ENCODE results near the gene CDH2. TPM values are rescaled to one million over a fixed set of nuclear protein-coding genes. Genes with fewer than 3 reads are reported as not detected.

CDH2 gene
- total RNA-seq, 1 donor from 2014 or later = 3.7 TPM

DNA sequence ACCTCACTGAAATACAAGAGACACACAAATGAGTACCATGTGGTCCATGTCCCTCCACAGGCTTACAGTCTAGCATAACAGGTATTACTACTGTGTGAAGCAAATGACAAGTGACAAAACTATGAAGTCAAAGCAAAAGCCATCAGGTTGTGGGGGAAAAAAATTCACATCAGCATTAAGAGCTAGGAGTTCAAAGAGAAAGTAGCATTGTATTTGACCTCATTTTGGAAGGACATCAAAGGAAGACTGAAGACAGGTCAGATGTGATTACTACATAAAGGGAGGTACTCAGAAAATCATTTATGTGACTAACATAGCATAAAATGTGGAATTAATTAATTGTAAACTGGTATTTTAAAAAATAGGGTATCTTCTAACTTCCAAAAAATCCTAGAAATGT lies 224.2 kb downstream of the CDH2 start:
- no peak for TF ChIP-seq POLR2AphosphoS5 (IDR thresholded peaks at IDR 0.05; ENCODE audit: insufficient read depth in 1 of 2, low read depth in 1 of 2)
- TF ChIP-seq, protein P1, sequence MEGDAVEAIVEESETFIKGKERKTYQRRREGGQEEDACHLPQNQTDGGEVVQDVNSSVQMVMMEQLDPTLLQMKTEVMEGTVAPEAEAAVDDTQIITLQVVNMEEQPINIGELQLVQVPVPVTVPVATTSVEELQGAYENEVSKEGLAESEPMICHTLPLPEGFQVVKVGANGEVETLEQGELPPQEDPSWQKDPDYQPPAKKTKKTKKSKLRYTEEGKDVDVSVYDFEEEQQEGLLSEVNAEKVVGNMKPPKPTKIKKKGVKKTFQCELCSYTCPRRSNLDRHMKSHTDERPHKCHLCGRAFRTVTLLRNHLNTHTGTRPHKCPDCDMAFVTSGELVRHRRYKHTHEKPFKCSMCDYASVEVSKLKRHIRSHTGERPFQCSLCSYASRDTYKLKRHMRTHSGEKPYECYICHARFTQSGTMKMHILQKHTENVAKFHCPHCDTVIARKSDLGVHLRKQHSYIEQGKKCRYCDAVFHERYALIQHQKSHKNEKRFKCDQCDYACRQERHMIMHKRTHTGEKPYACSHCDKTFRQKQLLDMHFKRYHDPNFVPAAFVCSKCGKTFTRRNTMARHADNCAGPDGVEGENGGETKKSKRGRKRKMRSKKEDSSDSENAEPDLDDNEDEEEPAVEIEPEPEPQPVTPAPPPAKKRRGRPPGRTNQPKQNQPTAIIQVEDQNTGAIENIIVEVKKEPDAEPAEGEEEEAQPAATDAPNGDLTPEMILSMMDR (IDR thresholded peaks at IDR 0.05) = no peak
- no peak for TF ChIP-seq POLR2A (IDR thresholded peaks at IDR 0.05)
- DNase-seq (ENCODE audit: extremely low spot score in 2 of 2) = no peak
- Histone ChIP-seq H3K9me3 (no peaks in the 10 kb centered on the region), H3K4me1 (no peaks in the 10 kb centered on the region), H3K36me3 (no peaks in the 10 kb centered on the region), H3K27ac (no peak overlapping the region), H3K27me3 (no peaks in the 10 kb centered on the region), H3K4me3 (no peak overlapping the region)
- intact Hi-C loops (cut with DNase I) = no loop called here

DNA sequence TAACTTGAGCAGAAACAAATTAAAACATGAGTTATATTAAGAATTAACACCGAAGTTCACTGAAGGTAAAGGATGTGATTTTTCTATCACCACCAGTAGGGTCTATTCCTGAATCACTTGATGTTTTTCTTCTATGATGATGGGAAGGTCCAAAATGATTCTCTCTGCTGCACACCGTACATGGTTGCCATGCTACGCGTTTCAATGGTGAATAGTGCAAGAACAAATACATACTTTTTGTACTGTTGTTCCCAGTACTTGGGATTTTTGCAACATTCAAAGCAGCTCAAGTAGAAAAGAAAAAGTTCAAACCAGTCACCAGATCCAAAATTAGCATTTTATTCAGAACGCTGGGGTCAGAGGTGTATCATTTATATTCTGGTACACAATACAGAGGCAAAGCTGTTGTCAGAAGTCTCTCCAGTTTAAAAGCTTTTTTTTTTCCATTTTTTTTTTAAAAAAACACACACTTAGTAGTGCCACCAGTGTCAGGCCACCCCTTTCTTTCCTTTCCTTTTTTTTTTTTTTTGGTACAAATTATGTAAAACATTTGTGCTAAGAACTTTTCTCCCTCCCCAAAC lies 226.2 kb downstream of the CDH2 start:
- DNase-seq (ENCODE audit: extremely low spot score in 2 of 2) = no peak
- Histone ChIP-seq H3K4me1 (no peaks in the 10 kb centered on the region), H3K4me3 (no peak overlapping the region), H3K36me3 (no peaks in the 10 kb centered on the region), H3K9me3 (no peaks in the 10 kb centered on the region), H3K27ac (no peak overlapping the region), H3K27me3 (no peaks in the 10 kb centered on the region)
- TF ChIP-seq, protein P1 (IDR thresholded peaks at IDR 0.05) = no peak
- TF ChIP-seq POLR2A (IDR thresholded peaks at IDR 0.05) (no peak), POLR2AphosphoS5 (IDR thresholded peaks at IDR 0.05; ENCODE audit: insufficient read depth in 1 of 2, low read depth in 1 of 2) (no peak)
- intact Hi-C loops (cut with DNase I) = no loop called here

DNA sequence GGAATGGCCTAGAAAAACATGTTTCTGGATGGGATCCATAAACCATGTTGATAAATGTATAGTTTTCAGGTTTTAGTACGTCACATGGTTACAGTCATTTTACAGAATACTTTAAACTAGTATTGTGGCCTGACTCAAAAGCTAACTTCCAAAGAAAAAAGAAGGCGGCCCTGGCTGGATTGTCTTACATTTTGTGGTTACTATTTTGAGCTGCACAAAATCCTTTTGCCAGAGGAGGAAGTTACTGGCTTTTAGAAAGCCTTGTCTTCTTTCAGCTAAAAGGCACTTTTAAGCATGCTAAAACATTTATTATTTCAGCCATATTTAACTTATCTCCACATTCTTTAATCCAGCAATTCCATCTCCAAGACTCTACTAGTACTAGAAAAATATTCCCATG lies 227.9 kb downstream of the CDH2 start:
- no peaks in the 10 kb centered on the region for H3K36me3 ChIP-seq
- H3K4me1 ChIP-seq = no peaks in the 10 kb centered on the region
- H3K27ac ChIP-seq = no peak overlapping the region
- no peak overlapping the region for H3K4me3 ChIP-seq
- intact Hi-C loops (cut with DNase I) = no loop called here
- H3K9me3 ChIP-seq = no peaks in the 10 kb centered on the region
- DNase-seq (ENCODE audit: extremely low spot score in 2 of 2) = no peak
- H3K27me3 ChIP-seq = no peaks in the 10 kb centered on the region
- no peak for TF ChIP-seq POLR2AphosphoS5 (IDR thresholded peaks at IDR 0.05; ENCODE audit: insufficient read depth in 1 of 2, low read depth in 1 of 2)
- no peak for TF ChIP-seq POLR2A (IDR thresholded peaks at IDR 0.05)
- TF ChIP-seq, protein P1 (IDR thresholded peaks at IDR 0.05) = no peak

DNA sequence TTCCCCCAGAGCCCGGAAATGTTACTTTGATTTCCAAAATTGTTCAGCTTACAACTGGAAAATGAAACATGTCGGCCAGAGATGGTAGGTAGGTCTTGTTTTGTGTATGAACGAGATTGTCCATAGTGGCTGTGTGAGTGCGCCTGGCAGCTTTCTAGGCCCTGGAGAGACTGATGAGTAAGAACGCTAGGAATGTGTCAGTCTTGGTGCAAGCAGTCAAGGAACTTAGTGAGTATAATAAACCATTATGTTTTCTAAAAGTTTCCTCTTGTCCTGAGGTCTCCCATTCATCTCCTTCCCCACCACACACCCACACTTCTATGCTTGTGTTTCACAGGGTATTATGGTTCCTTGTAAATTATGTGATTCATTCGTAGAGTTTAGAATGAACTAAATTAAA lies 234.2 kb downstream of the CDH2 start:
- H3K4me1 ChIP-seq = no peaks in the 10 kb centered on the region
- no peaks in the 10 kb centered on the region for H3K36me3 ChIP-seq
- no peak overlapping the region for H3K4me3 ChIP-seq
- no peaks in the 10 kb centered on the region for H3K27me3 ChIP-seq
- H3K9me3 ChIP-seq = no peaks in the 10 kb centered on the region
- DNase-seq (ENCODE audit: extremely low spot score in 2 of 2) = no peak
- H3K27ac ChIP-seq = no peak overlapping the region
- intact Hi-C loops (cut with DNase I) = no loop called here
- no peak for TF ChIP-seq POLR2AphosphoS5 (IDR thresholded peaks at IDR 0.05; ENCODE audit: insufficient read depth in 1 of 2, low read depth in 1 of 2)
- no peak for TF ChIP-seq POLR2A (IDR thresholded peaks at IDR 0.05)
- TF ChIP-seq, protein P1 (IDR thresholded peaks at IDR 0.05) = no peak

DNA sequence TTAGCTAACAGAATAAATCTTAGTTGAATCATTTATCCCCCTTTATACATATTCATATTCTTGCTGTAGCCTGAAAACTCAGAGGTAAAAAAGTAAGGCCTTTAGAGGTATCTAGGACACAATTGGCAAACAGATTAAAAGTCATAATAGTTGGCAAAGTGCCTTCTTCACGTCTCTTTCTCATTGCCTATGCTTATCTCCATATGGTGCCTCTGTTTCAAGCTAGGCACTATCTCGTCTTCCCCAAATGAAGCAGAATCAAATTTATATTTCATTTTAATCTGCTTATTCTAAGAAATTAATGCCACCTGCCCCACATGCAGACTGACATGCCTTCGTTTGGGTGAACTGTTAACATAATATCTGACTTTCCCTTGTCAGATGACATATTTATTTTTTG lies 245.4 kb downstream of the CDH2 start:
- no peak overlapping the region for H3K27ac ChIP-seq
- intact Hi-C loops (cut with DNase I) = no loop called here
- no peak overlapping the region for H3K4me3 ChIP-seq
- DNase-seq (ENCODE audit: extremely low spot score in 2 of 2) = no peak
- no peaks in the 10 kb centered on the region for H3K27me3 ChIP-seq
- no peaks in the 10 kb centered on the region for H3K4me1 ChIP-seq
- TF ChIP-seq POLR2A (IDR thresholded peaks at IDR 0.05) (no peak), POLR2AphosphoS5 (IDR thresholded peaks at IDR 0.05; ENCODE audit: insufficient read depth in 1 of 2, low read depth in 1 of 2) (no peak)
- TF ChIP-seq, protein P1 (IDR thresholded peaks at IDR 0.05) = no peak
- H3K9me3 ChIP-seq = no peaks in the 10 kb centered on the region
- no peaks in the 10 kb centered on the region for H3K36me3 ChIP-seq
